BLaER1 (cell line): ENCODE measurements around the gene MYOZ1.

Source experiments
- H3K27ac ChIP-seq: shearing (Covaris generic); formaldehyde crosslinking; 2 replicates; pipeline ENCODE4 v1.8.1; 2022
- H3K27me3 ChIP-seq: shearing (Covaris generic); formaldehyde crosslinking; 2 replicates; pipeline ENCODE4 v1.8.1; 2022
- H3K36me3 ChIP-seq: shearing (Covaris generic); formaldehyde crosslinking; 2 replicates; pipeline ENCODE4 v1.8.1; 2022
- H3K4me1 ChIP-seq: shearing (Covaris generic); formaldehyde crosslinking; 2 replicates; pipeline ENCODE4 v1.8.1; 2022
- H3K4me2 ChIP-seq: shearing (Covaris generic); formaldehyde crosslinking; 2 replicates; pipeline ENCODE4 v1.8.1; 2022
- H3K4me3 ChIP-seq: shearing (Covaris generic); formaldehyde crosslinking; 2 replicates; pipeline ENCODE4 v1.8.1; 2022
- H3K9ac ChIP-seq: shearing (Covaris generic); formaldehyde crosslinking; 2 replicates; pipeline ENCODE4 v1.8.1; 2022
- H3K9me3 ChIP-seq: shearing (Covaris generic); formaldehyde crosslinking; 2 replicates; pipeline ENCODE4 v1.8.1; 2022
- H4K20me1 ChIP-seq: shearing (Covaris generic); formaldehyde crosslinking; 2 replicates; pipeline ENCODE4 v1.8.1; 2022
- Cebpa-rat ChIP-seq: shearing (Covaris generic); IDR thresholded peaks from 2 replicates; pipeline ENCODE4 v1.8.1; 2022

Gene MYOZ1

DNA sequence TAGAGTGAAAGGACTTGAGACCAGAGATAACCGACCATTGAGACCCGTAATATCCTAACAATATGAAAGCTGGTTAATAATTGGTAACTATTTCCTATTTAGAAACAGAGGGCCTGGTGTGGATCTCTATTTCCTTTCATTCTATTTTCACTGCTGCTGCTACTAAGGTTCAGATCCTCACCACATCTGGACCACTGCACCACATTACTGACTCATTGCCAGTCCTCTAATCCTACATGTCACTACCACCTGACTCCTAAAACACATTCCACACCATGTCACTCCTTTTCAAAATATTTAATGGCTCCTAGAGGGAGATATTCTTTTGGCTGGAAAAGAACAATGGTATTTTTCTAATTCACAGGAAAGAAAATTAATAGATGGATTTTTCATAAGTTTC lies 56.5 kb downstream of the MYOZ1 start:
- H3K9me3 ChIP-seq: peaks cover 4% of the 10 kb centered on the region; the same call in 1 of the 2 replicates
- no peak overlapping the region for H3K4me2 ChIP-seq
- H3K36me3 ChIP-seq: no peaks in the 10 kb centered on the region
- no peak for TF ChIP-seq Cebpa-rat
- H3K27ac ChIP-seq: no peak overlapping the region
- H3K4me1 ChIP-seq: no peaks in the 10 kb centered on the region
- H3K4me3 ChIP-seq: no peak overlapping the region
- no peaks in the 10 kb centered on the region for H4K20me1 ChIP-seq
- H3K27me3 ChIP-seq: no peaks in the 10 kb centered on the region
- H3K9ac ChIP-seq: no peak overlapping the region

DNA sequence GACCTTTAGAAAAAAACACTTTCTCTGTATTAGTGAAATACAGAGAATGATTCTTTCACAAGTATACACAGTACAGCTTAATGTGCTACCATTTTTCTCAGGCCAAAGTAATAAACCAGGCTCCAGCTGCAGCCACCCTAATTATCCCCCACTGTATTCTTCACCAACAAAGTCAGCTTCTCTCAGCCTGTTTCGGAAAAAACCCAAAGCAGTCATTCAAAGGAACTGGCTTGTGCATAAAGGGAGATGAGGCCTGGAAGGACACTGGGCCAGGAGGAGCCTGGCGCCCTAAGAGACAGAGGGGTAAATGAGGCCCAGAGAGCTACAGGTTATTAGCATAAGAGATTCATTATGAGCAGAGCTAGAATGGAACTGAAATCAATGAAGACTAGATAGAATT lies 59.4 kb downstream of the MYOZ1 start:
- no peak for TF ChIP-seq Cebpa-rat
- Histone ChIP-seq H3K4me2 (no peak overlapping the region), H3K27me3 (no peaks in the 10 kb centered on the region), H3K27ac (no peak overlapping the region), H3K36me3 (no peaks in the 10 kb centered on the region), H3K4me1 (no peaks in the 10 kb centered on the region), H3K9ac (no peak overlapping the region), H4K20me1 (no peaks in the 10 kb centered on the region), H3K9me3 (peaks cover 4% of the 10 kb centered on the region; the same call in 1 of the 2 replicates), H3K4me3 (no peak overlapping the region)
